PC-3 (cell line): ENCODE measurements around the gene ZNF784.

Experiments used
- CTCF ChIP-seq: fragments of 300-600 bp; sonication (generic); conservative IDR thresholded peaks from 2 replicates; pipeline ENCODE4 v1.5.1; 2017; ENCODE audit warnings: antibody characterized with exemption, low read depth, mild to moderate bottlenecking, low read length
- EZH2 ChIP-seq: fragments of 300-600 bp; sonication (generic); IDR thresholded peaks from one replicate; pipeline ENCODE4 v1.6.1; 2017; ENCODE audit warnings: antibody characterized with exemption, mild to moderate bottlenecking, low read length; ENCODE audit not compliant: unreplicated experiment

- TF ChIP-seq CTCF, result peak; percentile 96
- no peak for TF ChIP-seq EZH2
Measured at GRCh38 chr19:55632463-55632834, 8.1 kb upstream of the ZNF784 start.
